Measurements from ENCODE around the gene YPEL1. TPM values are rescaled to one million over a fixed set of nuclear protein-coding genes. Genes with fewer than 3 reads are reported as not detected.

The YPEL1 gene
- total RNA-seq, 4 donors from 2014 or later: 0.53 to 8.5 (median 3.0) TPM

GRCh38 chr22:21674638-21675245, 60.9 kb downstream of the YPEL1 start:
- WGBS, 2 donors: 95 to 98% methylated on average over 3 to 12 of the region's 12 CpGs
- no peak overlapping the region for H3K27ac ChIP-seq
- no peak for DNase-seq
- peaks cover 0 to 22% (median 0%) of the 10 kb centered on the region in 3 donors for H3K4me1 ChIP-seq
- TF ChIP-seq POLR2A (IDR thresholded peaks at IDR 0.05): no peak
- TF ChIP-seq CTCF (IDR thresholded peaks at IDR 0.05): no peak
- H3K36me3 ChIP-seq: peaks cover 12 to 92% (median 39%) of the 10 kb centered on the region in 3 donors
- no peaks in the 10 kb centered on the region for H3K27me3 ChIP-seq
- intact Hi-C loops (cut with DNase I): no loop called here
- H3K4me3 ChIP-seq: no peak overlapping the region
- no peaks in the 10 kb centered on the region for H3K9me3 ChIP-seq

GRCh38 chr22:21673534-21674321, 61.9 kb downstream of the YPEL1 start:
- no peak for TF ChIP-seq POLR2A (IDR thresholded peaks at IDR 0.05)
- TF ChIP-seq CTCF (IDR thresholded peaks at IDR 0.05): peak in 1 of 6 experiments; percentile 32
- peaks cover 0 to 32% (median 4%) of the 10 kb centered on the region in 3 donors for H3K4me1 ChIP-seq
- H3K4me3 ChIP-seq: no peak overlapping the region
- no peaks in the 10 kb centered on the region for H3K27me3 ChIP-seq
- 81 to 88% methylated on average over 4 to 11 of the region's 12 CpGs for WGBS, 2 donors
- H3K9me3 ChIP-seq: no peaks in the 10 kb centered on the region
- no peak for DNase-seq
- H3K27ac ChIP-seq: peak overlapping the region; percentile 44 to 80 (median 58)
- peaks cover 12 to 82% (median 39%) of the 10 kb centered on the region in 3 donors for H3K36me3 ChIP-seq
- intact Hi-C loops (cut with DNase I): no loop called here

- Histone ChIP-seq H3K27me3 (no peaks in the 10 kb centered on the region), H3K9me3 (no peaks in the 10 kb centered on the region), H3K36me3 (peaks cover 12 to 67% (median 39%) of the 10 kb centered on the region in 3 donors), H3K27ac (no peak overlapping the region), H3K4me3 (no peak overlapping the region), H3K4me1 (peaks cover 2 to 47% (median 7%) of the 10 kb centered on the region in 3 donors)
- intact Hi-C loops (cut with DNase I): no loop called here
- WGBS, 2 donors: 59 to 79% methylated on average over 5 to 6 of the region's 6 CpGs
- no peak for TF ChIP-seq POLR2A (IDR thresholded peaks at IDR 0.05)
- no peak for TF ChIP-seq CTCF (IDR thresholded peaks at IDR 0.05)
- no peak for DNase-seq
These were observed 63.4 kb downstream of the YPEL1 start for GRCh38 chr22:21672107-21672629.

- WGBS, 2 donors: 39 to 42% methylated on average over 8 to 9 of the region's 9 CpGs
- H3K36me3 ChIP-seq: peaks cover 12 to 37% (median 28%) of the 10 kb centered on the region in 3 donors
- peak overlapping the region; percentile 54 to 97 (median 74) for H3K27ac ChIP-seq
- no peak overlapping the region for H3K4me3 ChIP-seq
- no peaks in the 10 kb centered on the region for H3K27me3 ChIP-seq
- H3K4me1 ChIP-seq: peaks cover 7 to 62% (median 18%) of the 10 kb centered on the region in 3 donors
- TF ChIP-seq POLR2A (IDR thresholded peaks at IDR 0.05): no peak
- no peak for TF ChIP-seq CTCF (IDR thresholded peaks at IDR 0.05)
- intact Hi-C loops (cut with DNase I): no loop called here
- DNase-seq: no peak
- no peaks in the 10 kb centered on the region for H3K9me3 ChIP-seq
These were observed 66.6 kb downstream of the YPEL1 start for GRCh38 chr22:21669026-21669425.

GRCh38 chr22:21666786-21667185, 68.8 kb downstream of the YPEL1 start:
- TF ChIP-seq CTCF (IDR thresholded peaks at IDR 0.05): no peak
- TF ChIP-seq POLR2A (IDR thresholded peaks at IDR 0.05): no peak
- peaks cover 7 to 49% (median 18%) of the 10 kb centered on the region in 3 donors for H3K4me1 ChIP-seq
- no peaks in the 10 kb centered on the region for H3K27me3 ChIP-seq
- peak overlapping the region; percentile 65 to 88 (median 78) for H3K4me3 ChIP-seq
- intact Hi-C loops (cut with DNase I): no loop called here
- no peak for DNase-seq
- H3K9me3 ChIP-seq: no peaks in the 10 kb centered on the region
- H3K36me3 ChIP-seq: peaks cover 5 to 15% (median 12%) of the 10 kb centered on the region in 3 donors
- H3K27ac ChIP-seq: peak overlapping the region; percentile 94 to 97 (median 96)
- 48 to 49% methylated on average over 16 of the region's 16 CpGs for WGBS, 2 donors

Data from esophagus squamous epithelium (tissue), 5 donors.